ENCODE results near the gene KCNK17.

Gene KCNK17

GRCh38 chr6:39266375-39266774, 47.8 kb downstream of the KCNK17 start:
- FAIRE-seq, result no peak

GRCh38 chr6:39263303-39264037, 50.7 kb downstream of the KCNK17 start:
- no peak for FAIRE-seq

DNA sequence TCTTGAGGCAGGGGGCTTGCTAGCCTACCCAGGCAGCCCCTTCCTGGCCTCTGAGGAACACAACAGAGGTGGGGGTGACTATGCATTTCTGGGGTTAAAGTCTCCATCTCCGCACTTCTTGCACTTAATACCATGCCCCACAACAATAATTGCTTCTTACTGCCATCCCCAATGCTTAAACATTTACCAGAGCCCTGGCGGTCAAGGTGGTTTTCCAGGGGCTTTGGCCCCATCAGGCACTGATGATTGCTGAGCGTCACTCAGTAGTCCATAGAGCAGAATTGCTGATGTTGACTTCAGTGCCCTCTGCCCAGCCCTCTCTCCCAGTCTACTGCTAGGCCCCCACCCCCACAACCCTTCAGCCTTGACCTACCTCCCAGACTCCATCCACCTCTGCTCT, 52.5 kb downstream of the KCNK17 start:
- no peak for FAIRE-seq

- no peak for FAIRE-seq
These were observed 53.3 kb downstream of the KCNK17 start for GRCh38 chr6:39260953-39261352.

GRCh38 chr6:39260456-39260855, 53.8 kb downstream of the KCNK17 start:
- FAIRE-seq, result no peak

GRCh38 chr6:39256294-39256940, 57.8 kb downstream of the KCNK17 start:
- FAIRE-seq, result no peak

- no peak for FAIRE-seq
These were observed 59.2 kb downstream of the KCNK17 start for GRCh38 chr6:39254999-39255535.

- no peak for FAIRE-seq
These were observed 62.8 kb downstream of the KCNK17 start for GRCh38 chr6:39251406-39251805.

- FAIRE-seq, result no peak
These were observed 63.7 kb downstream of the KCNK17 start for GRCh38 chr6:39250507-39250906.

DNA sequence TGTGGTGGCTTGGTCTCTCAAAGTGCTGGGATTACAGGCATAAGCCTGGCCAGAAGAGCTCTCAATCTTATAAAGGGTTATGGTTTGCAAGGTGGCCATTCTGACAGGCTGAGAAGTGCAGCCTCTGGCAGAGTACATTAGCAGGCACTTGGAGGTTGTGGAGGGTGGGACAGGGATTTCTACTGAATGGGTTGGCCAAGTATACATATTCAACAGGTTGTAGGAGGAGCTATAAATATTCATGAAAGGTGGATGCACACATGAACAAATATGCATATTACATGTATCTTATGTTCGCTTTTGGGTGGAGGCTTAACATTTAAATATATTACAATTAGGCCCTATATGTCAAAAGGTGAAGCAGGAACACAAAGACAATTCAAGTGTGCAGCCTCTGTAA, 64.9 kb downstream of the KCNK17 start:
- no peak for FAIRE-seq
